HUDEP-2 (cell line): Measurements from ENCODE around the gene C5.
"Not testable (repeated sequence)": the region's sequence is repeated elsewhere in the genome, so short reads cannot be mapped to it uniquely, and the experiment has no call there.

Experiments used
- DNase-seq, 76 experiments: peaks; one replicate each; lab custom pipeline; 2025; ENCODE audit not compliant: unreplicated experiment in 76 of 76; lab: John Stamatoyannopoulos, UW

Gene C5

GRCh38 chr9:120983259-120983837, 66.7 kb downstream of the C5 start:
- no peak for DNase-seq

GRCh38 chr9:120982836-120983235, 67.2 kb downstream of the C5 start:
- no peak for DNase-seq

- no peak for DNase-seq
These were observed 69.1 kb downstream of the C5 start for GRCh38 chr9:120980951-120981350.

GRCh38 chr9:120979797-120980196, 70.3 kb downstream of the C5 start:
- DNase-seq, result no peak

DNA sequence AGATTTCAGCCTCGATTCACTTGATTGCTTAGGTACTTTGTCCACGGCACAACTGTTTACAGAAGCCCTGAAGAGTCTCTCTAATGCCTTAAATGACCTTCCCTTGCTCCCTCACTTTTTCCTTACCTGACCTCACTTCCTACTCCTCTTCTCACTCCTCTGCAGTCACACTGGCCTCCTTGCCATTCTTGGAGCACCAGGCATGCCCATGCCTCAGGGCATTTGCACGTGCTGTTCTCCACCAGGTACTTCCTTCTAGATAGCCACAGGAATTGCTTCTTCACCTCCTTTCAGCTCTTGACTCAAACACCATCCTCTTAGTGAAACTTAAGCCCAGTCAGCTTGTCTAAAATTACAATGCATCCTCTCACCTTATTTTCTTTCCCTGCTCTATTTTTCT, 71.1 kb downstream of the C5 start:
- no peak for DNase-seq

DNA sequence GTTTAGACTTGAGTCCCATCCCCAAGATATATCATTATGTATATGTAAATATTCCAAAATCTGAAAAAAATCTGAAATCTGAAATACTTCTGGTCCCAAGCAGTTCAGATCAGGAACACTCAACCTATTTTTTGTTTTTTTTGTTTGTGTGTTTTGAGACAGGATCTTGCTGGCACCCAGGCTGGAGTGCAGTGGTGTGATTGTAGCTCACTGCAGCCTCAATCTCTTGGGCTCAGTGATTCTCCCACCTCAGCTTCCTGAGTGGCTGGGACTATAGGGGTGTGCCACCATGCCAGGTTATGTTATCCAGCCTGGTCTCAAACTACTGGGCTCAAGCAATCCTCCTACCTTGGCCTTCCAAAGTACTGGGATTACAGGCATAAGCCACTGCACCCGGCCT, 72.8 kb downstream of the C5 start:
- no peak for DNase-seq

- DNase-seq, result no peak
These were observed 75.2 kb downstream of the C5 start for GRCh38 chr9:120974921-120975320.

DNA sequence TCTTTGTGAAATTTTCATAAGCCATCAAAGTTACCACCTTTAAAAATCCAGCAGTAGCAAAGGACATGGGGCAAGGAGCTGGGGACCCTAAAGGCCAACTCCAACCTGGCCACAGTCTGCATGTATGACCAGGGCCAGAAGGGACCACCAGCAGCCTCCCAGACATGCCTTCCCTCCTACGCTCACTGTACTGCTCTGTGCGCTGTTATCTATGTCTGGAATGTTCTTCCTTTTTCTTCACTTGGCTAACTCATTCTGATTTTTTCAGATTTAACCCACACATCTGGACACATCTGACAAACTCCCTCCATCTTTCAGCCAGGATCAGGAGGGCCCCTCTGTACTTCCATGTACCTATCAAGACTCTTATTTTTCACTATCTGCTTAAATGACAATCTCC, 75.9 kb downstream of the C5 start:
- DNase-seq, result no peak

DNA sequence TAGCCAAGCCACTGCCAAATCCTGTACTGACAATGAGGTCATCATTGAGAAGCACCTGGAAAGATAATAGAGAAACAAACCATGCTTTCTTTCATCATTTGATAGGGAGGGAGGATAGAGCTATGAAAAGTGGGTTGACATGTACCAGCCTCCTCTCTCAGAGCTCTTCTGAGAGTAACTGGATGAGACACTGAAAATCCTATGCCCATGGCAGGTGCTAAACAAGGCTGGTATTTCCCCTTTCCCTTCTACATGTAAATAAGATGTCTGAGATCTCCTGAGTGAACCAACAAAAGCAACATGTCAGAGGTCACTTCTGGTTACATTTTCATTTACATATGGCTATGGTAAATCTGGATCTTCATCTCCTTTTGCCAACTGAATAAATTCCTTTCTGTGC, 78.1 kb downstream of the C5 start:
- DNase-seq, result no peak

DNA sequence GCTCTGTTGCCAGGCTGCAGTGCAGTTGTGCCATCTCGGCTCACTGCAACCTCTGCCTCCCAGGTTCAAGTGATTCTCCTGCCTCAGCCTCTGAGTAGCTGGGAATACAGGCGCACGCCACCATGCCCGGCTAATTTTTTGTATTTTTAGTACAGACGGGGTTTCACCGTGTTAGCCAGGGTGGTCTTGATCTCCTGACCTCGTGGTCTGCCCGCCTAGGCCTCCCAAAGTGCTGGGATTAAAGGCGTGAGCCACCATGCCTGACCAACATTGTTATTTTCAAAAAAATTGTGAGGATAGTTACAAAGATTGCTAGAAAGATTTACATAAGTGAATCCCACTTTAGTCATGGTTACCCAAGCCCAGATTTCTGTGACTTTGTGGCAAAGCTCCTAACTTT, 78.6 kb downstream of the C5 start:
- DNase-seq, result not testable (repeated sequence)

DNA sequence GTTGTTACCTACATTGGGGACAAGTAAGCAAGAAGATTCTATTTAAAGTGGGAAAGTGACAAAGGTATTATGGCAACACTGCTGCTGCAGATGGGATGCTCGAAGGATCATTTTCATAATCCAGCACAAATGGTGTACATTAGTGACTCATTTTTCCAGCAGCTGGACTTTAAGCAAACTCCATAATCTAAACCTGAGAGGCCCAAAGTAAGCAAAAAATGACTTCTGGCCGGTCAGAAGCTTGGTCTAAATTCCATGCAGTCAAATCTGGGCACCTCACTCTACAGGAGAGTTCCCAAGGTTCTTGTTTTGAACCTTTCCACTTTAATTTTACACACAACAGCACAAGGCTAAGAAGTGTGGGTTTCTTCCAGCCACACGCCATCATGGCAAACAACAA, 79.8 kb downstream of the C5 start:
- DNase-seq, result no peak

- DNase-seq, result no peak
These were observed 84.1 kb downstream of the C5 start for GRCh38 chr9:120966013-120966369.

DNA sequence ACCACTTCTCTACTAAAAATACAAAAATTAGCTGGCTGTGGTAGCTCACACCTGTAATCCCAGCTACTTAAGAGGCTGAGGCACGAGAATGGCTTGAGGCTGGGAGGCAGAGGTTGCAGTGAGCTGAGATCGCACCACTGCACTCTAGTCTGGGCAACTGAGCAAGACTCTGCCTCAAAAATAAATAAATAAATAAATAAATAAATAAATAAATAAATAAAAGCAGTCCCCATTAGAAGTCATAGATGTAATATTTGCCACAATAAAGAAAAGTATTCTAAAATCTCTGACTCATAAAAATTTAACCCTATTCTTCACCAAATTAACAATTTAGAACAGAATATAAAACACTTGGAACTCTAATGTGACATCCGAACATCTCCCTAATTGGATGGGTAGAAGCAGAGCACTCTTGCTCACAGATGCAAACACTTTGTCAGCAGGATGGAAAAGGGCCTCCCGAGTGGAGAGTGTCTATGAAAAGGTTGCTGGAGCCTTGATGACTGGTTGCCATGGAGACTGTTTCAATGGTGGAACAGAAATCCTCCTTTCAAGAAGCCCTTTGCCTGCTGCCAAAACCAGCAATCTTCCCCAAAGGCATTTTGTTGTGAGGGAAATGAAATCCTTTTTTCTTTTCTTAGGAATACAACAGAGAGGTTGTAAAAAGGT, 84.6 kb downstream of the C5 start:
- no peak for DNase-seq

DNA sequence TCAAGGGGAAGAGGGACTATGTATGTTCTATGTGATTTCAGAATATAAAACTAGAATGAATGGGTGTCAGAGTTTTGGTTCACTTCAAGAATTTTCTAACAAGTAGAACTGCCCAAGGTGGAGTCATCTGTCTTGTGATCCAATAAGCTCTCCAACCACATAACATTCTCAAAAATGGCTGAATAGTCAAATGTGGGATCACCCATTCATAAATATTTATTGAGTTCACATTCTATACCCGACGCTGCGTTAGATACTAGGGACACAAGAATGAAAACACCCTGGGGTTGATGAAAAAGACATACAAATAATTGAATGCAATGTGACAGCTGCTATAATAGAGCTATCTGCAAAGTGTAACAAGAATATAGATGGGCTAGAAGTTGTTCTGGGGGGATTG, 88.1 kb downstream of the C5 start:
- DNase-seq, result no peak

GRCh38 chr9:120960001-120960400, 90.1 kb downstream of the C5 start:
- DNase-seq, result no peak

- no peak for DNase-seq
These were observed 93.2 kb downstream of the C5 start for GRCh38 chr9:120956862-120957261.

- no peak for DNase-seq
These were observed 98.0 kb downstream of the C5 start for GRCh38 chr9:120951960-120952618.

DNA sequence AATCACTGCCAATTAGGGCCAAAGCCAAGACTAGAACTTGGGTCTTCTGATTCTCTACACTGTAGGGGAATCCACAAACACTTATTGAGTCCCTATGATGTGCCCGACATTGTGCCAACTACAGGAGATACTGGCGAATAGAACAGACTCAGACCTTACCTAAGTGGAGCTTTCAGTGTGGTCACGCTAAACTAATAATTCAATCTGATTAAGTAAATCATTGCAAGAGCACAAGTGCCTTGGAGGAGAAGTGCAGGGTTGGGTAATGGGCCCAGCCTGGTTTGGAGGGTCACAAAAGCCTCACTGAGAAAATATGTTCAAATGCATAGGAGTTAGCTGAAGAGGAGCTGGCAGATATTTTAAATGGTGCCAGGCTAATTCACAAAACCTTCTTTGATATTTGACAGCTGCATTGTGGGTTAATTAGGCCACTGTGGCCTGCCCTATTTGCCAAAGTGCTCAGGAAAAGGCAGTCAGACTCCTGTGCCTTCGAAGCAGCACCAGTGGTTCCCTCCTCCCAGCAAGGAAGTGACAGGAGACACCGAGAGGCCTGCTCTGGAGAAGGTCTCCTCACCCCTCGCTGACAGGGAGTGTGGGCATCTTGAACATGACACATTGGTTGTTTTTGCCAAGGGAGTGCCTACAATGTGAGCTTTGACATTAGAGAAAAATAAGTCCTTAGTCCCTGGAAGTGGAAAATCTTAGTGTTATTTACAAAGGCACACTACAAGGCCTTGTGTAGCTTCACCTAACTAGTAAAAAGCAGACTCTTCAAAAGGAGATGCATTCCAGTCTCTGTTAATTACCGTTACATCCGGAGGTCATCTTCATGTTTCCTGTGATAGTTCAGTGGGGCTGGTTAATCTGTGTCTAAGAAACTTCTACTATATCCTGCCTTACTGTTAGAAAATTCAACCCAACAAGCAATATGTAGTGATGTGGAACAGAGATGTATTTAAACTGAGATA, 99.4 kb downstream of the C5 start:
- DNase-seq, result no peak

GRCh38 chr9:120949290-120949689, 100.8 kb downstream of the C5 start:
- no peak for DNase-seq

DNA sequence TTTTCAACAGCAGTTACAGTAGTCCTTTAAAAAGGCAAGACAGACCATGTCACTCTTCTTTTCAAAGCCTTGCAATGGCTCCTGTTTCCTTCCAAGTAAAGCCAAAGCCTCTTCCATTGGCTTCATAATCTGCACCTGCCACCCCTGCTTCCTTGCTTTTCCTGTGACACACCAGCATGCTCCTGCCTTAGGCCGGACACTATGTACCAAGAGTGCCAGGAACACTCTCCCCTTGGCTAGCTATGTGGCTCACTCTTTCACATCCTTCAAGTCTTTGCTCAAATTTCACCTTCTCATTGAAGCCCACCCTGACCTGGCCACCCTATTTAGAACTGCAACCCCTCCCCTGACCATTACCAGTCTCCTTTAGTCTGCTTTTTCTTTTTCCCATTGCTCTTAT, 101.3 kb downstream of the C5 start:
- DNase-seq, result no peak

GRCh38 chr9:120947222-120947621, 102.9 kb downstream of the C5 start:
- DNase-seq, result no peak
